Activated CD4-positive, alpha-beta memory T cell treated with anti-CD3 and anti-CD28 coated beads, Interleukin-2, amount 10 ng/mL, durations not matched to agents 7 days and 5 days (primary cell): ENCODE results near the gene TOMM6. TPM values are rescaled to one million over a fixed set of nuclear protein-coding genes. Genes with fewer than 3 reads are reported as not detected.
A peak's percentile ranks its signal among the peaks of the same experiment; 100 is the strongest.

ENCODE experiments used
- CTCF ChIA-PET: fragments of 350-600 bp; sonication (Branson Sonifier 250); formaldehyde crosslinking; loops from one replicate; lab custom pipeline; 2021; ENCODE audit warnings: antibody characterized with exemption, inconsistent platforms; lab: Charles Lee
- POLR2A ChIA-PET: fragments of 350-600 bp; sonication (Branson Sonifier 250); formaldehyde crosslinking; loops from one replicate; lab custom pipeline; 2021; ENCODE audit warnings: antibody characterized with exemption; lab: Charles Lee
- DNase-seq: peaks from one replicate; pipeline ENCODE4 v3.0.0-alpha.2; 2020
- H3K27ac Mint-ChIP-seq: one replicate; pipeline ENCODE4 v1.8.0; 2021; ENCODE audit warnings: mild to moderate bottlenecking, mixed read lengths
- H3K27me3 Mint-ChIP-seq: one replicate; pipeline ENCODE4 v1.8.0; 2021; ENCODE audit warnings: mixed read lengths
- H3K36me3 Mint-ChIP-seq: one replicate; pipeline ENCODE4 v1.8.0; 2021; ENCODE audit warnings: low read depth, mixed read lengths
- H3K4me1 Mint-ChIP-seq: one replicate; pipeline ENCODE4 v1.8.0; 2021; ENCODE audit warnings: mixed read lengths
- H3K4me3 Mint-ChIP-seq: one replicate; pipeline ENCODE4 v1.8.0; 2021; ENCODE audit warnings: mild to moderate bottlenecking, mixed read lengths
- H3K9me3 Mint-ChIP-seq: one replicate; pipeline ENCODE4 v1.8.0; 2021; ENCODE audit warnings: mixed read lengths
- total RNA-seq, 2 experiments: library from RNA; stranded (reverse); gene quantifications; one replicate each; pipeline ENCODE4 v1.2.3, GENCODE V29; 2021

The TOMM6 gene
- total RNA-seq = 100 to 1,000 TPM; 126 to 130 TPM

GRCh38 chr6:41787219-41787917 is at the start of gene TOMM6:
Gene TOMM6 (plus strand): TSS chr6:41787694. CDS start chr6:41787698, 4 bp downstream.
- peak within 1 kb of the TSS; percentile 82 for H3K4me3 Mint-ChIP-seq
- DNase-seq = peak; percentile 96
- ChIA-PET POLR2A (interaction anchor here (0.6 to 5.6 kb wide), 21 partner anchors 9 to 1092 kb away, joined by 3 to 117 read pairs (median 5); partner anchors contain the start of genes BYSL, CCND3, MED20 and RPL7L1), CTCF (interaction anchor here (0.6 to 13.2 kb wide), 40 partner anchors 10 to 1092 kb away, joined by 3 to 266 read pairs (median 4); partner anchors contain the start of genes BYSL, CCND3, MED20 and RPL7L1)
- H3K4me1 Mint-ChIP-seq = peaks cover 20% of the 10 kb centered on the region
- no peaks in the 10 kb centered on the region for H3K9me3 Mint-ChIP-seq
- H3K36me3 Mint-ChIP-seq = peaks cover 25% of the 10 kb centered on the region
- H3K27me3 Mint-ChIP-seq = peaks cover 5% of the 10 kb centered on the region
- peak within 1 kb of the TSS; percentile 85 for H3K27ac Mint-ChIP-seq

GRCh38 chr6:41739041-41739440 is 48.5 kb upstream of the TOMM6 start:
- no peak overlapping the region for H3K4me3 Mint-ChIP-seq
- peaks cover 2% of the 10 kb centered on the region for H3K27me3 Mint-ChIP-seq
- ChIA-PET POLR2A (no interaction called here), CTCF (interaction anchor here (0.8 kb wide), 1 partner anchor 9 kb away, joined by 3 read pairs; no protein-coding TSS in a partner anchor)
- DNase-seq = no peak
- H3K4me1 Mint-ChIP-seq = peaks cover 4% of the 10 kb centered on the region
- H3K36me3 Mint-ChIP-seq = no peaks in the 10 kb centered on the region
- H3K27ac Mint-ChIP-seq = no peak overlapping the region
- no peaks in the 10 kb centered on the region for H3K9me3 Mint-ChIP-seq

GRCh38 chr6:41740366-41741162 is 46.9 kb upstream of the TOMM6 start:
- no peaks in the 10 kb centered on the region for H3K36me3 Mint-ChIP-seq
- CTCF ChIA-PET = no interaction called here
- no peak overlapping the region for H3K27ac Mint-ChIP-seq
- no peak overlapping the region for H3K4me3 Mint-ChIP-seq
- POLR2A ChIA-PET = no interaction called here
- no peaks in the 10 kb centered on the region for H3K9me3 Mint-ChIP-seq
- H3K27me3 Mint-ChIP-seq = peaks cover 2% of the 10 kb centered on the region
- H3K4me1 Mint-ChIP-seq = peaks cover 3% of the 10 kb centered on the region
- DNase-seq = no peak

- H3K36me3 Mint-ChIP-seq = no peaks in the 10 kb centered on the region
Measured at GRCh38 chr6:41741625-41742490, 45.6 kb upstream of the TOMM6 start.

GRCh38 chr6:41743406-41744235 is 43.9 kb upstream of the TOMM6 start:
- CTCF ChIA-PET = no interaction called here

More at GRCh38 chr6:41741625-41742490, 45.6 kb upstream of the TOMM6 start:
- Mint-ChIP-seq H3K4me1 (no peaks in the 10 kb centered on the region), H3K27ac (no peak overlapping the region), H3K9me3 (no peaks in the 10 kb centered on the region), H3K27me3 (peaks cover under 1% of the 10 kb centered on the region), H3K4me3 (no peak overlapping the region)
- ChIA-PET CTCF (no interaction called here), POLR2A (no interaction called here)
- no peak for DNase-seq

GRCh38 chr6:41744236-41744787 is 43.2 kb upstream of the TOMM6 start:
- DNase-seq = no peak
- Mint-ChIP-seq H3K4me1 (no peaks in the 10 kb centered on the region), H3K27ac (no peak overlapping the region), H3K9me3 (no peaks in the 10 kb centered on the region), H3K4me3 (no peak overlapping the region), H3K27me3 (no peaks in the 10 kb centered on the region), H3K36me3 (no peaks in the 10 kb centered on the region)
- ChIA-PET POLR2A (no interaction called here), CTCF (no interaction called here)

More at GRCh38 chr6:41743406-41744235, 43.9 kb upstream of the TOMM6 start:
- no peak overlapping the region for H3K4me3 Mint-ChIP-seq
- no peaks in the 10 kb centered on the region for H3K4me1 Mint-ChIP-seq
- no peak for DNase-seq
- no peaks in the 10 kb centered on the region for H3K36me3 Mint-ChIP-seq
- no peaks in the 10 kb centered on the region for H3K27me3 Mint-ChIP-seq
- H3K27ac Mint-ChIP-seq = no peak overlapping the region
- no peaks in the 10 kb centered on the region for H3K9me3 Mint-ChIP-seq
- POLR2A ChIA-PET = no interaction called here

GRCh38 chr6:41746107-41746506 is 41.4 kb upstream of the TOMM6 start:
- CTCF ChIA-PET = no interaction called here
- no peak overlapping the region for H3K4me3 Mint-ChIP-seq
- POLR2A ChIA-PET = no interaction called here

GRCh38 chr6:41747256-41748101 is 40.0 kb upstream of the TOMM6 start, which contains the start of gene PGC:
Gene PGC (minus strand): TSS chr6:41747397. CDS start chr6:41747334, 63 bp downstream.
- Mint-ChIP-seq H3K36me3 (no peaks in the 10 kb centered on the region), H3K27me3 (peaks cover 6% of the 10 kb centered on the region), H3K27ac (no peak within 1 kb of the TSS), H3K4me1 (no peaks in the 10 kb centered on the region), H3K9me3 (no peaks in the 10 kb centered on the region), H3K4me3 (no peak within 1 kb of the TSS)
- ChIA-PET CTCF (interaction anchor here (0.9 to 1.3 kb wide), 2 partner anchors 9 to 10 kb away, joined by 3 read pairs; no protein-coding TSS in a partner anchor), POLR2A (no interaction called here)
- DNase-seq = no peak

More at GRCh38 chr6:41746107-41746506, 41.4 kb upstream of the TOMM6 start:
- Mint-ChIP-seq H3K27me3 (peaks cover 6% of the 10 kb centered on the region), H3K9me3 (no peaks in the 10 kb centered on the region), H3K36me3 (no peaks in the 10 kb centered on the region), H3K4me1 (no peaks in the 10 kb centered on the region), H3K27ac (no peak overlapping the region)
- no peak for DNase-seq

- ChIA-PET CTCF (interaction anchor here (0.9 to 1.3 kb wide), 2 partner anchors 9 to 10 kb away, joined by 3 read pairs; no protein-coding TSS in a partner anchor), POLR2A (no interaction called here)
- H3K9me3 Mint-ChIP-seq = no peaks in the 10 kb centered on the region
- DNase-seq = no peak
- no peaks in the 10 kb centered on the region for H3K36me3 Mint-ChIP-seq
- H3K27me3 Mint-ChIP-seq = peaks cover 6% of the 10 kb centered on the region
- no peaks in the 10 kb centered on the region for H3K4me1 Mint-ChIP-seq
- no peak overlapping the region for H3K27ac Mint-ChIP-seq
- H3K4me3 Mint-ChIP-seq = no peak overlapping the region
Measured at GRCh38 chr6:41748102-41748477, 39.4 kb upstream of the TOMM6 start.

GRCh38 chr6:41748542-41748941 is 39.0 kb upstream of the TOMM6 start:
- POLR2A ChIA-PET = no interaction called here
- no peak for DNase-seq
- Mint-ChIP-seq H3K4me3 (no peak overlapping the region), H3K9me3 (no peaks in the 10 kb centered on the region), H3K4me1 (no peaks in the 10 kb centered on the region), H3K27me3 (peaks cover 6% of the 10 kb centered on the region), H3K27ac (no peak overlapping the region), H3K36me3 (no peaks in the 10 kb centered on the region)
- CTCF ChIA-PET = interaction anchor here (1.3 kb wide), 1 partner anchor 9 kb away, joined by 3 read pairs; no protein-coding TSS in a partner anchor

- Mint-ChIP-seq H3K9me3 (no peaks in the 10 kb centered on the region), H3K4me3 (no peak overlapping the region), H3K27ac (no peak overlapping the region), H3K4me1 (no peaks in the 10 kb centered on the region), H3K27me3 (peaks cover 15% of the 10 kb centered on the region), H3K36me3 (no peaks in the 10 kb centered on the region)
- POLR2A ChIA-PET = no interaction called here
- CTCF ChIA-PET = no interaction called here
- no peak for DNase-seq
Measured at GRCh38 chr6:41750374-41750773, 37.1 kb upstream of the TOMM6 start.
